Pulmonary artery endothelial cell (primary cell): ENCODE data around the gene CNPY2. TPM values are rescaled to one million over a fixed set of nuclear protein-coding genes. Genes with fewer than 3 reads are reported as not detected.
"Not testable (repeated sequence)": the region's sequence is repeated elsewhere in the genome, so short reads cannot be mapped to it uniquely, and the experiment has no call there.

Experiments
- DNase-seq: peaks from one replicate; pipeline ENCODE4 v3.0.0-alpha.2; 2011; ENCODE audit warnings: low read depth, low spot score
- total RNA-seq: library from RNA; depleted of rRNA; stranded (reverse); fragments of >200 nt; gene quantifications from 2 replicates; pipeline ENCODE4 v1.2.3, GENCODE V29; 2014

CNPY2 gene
- total RNA-seq: 73.1 and 82.8 TPM in 2 replicates

- peak; percentile 90 for DNase-seq
These were observed at the start of gene CNPY2 for GRCh38 chr12:56315622-56316473. Gene CNPY2 (minus strand): TSS chr12:56315988. CDS start chr12:56315217, 771 bp downstream.

- no peak for DNase-seq
These were observed 46.6 kb upstream of the CNPY2 start, which contains the start of gene APOF for GRCh38 chr12:56362130-56363059. Gene APOF (minus strand): TSS chr12:56362857. CDS start chr12:56362745, 112 bp downstream.

- DNase-seq: no peak
These were observed 45.8 kb upstream of the CNPY2 start for GRCh38 chr12:56361487-56362129.

- peak; percentile 99 for DNase-seq
These were observed 44.3 kb upstream of the CNPY2 start, which contains the start of gene STAT2 for GRCh38 chr12:56359851-56360767. Gene STAT2 (minus strand): TSS chr12:56360107. CDS start chr12:56356571, 3,536 bp downstream.

GRCh38 chr12:56358836-56359532, 43.2 kb upstream of the CNPY2 start:
- no peak for DNase-seq

GRCh38 chr12:56351325-56351724, 35.5 kb upstream of the CNPY2 start:
- no peak for DNase-seq

- no peak for DNase-seq
These were observed 34.9 kb upstream of the CNPY2 start for GRCh38 chr12:56350662-56351061.

GRCh38 chr12:56348776-56349175, 33.0 kb upstream of the CNPY2 start:
- DNase-seq: no peak

- not testable (repeated sequence) for DNase-seq
These were observed 31.5 kb upstream of the CNPY2 start for GRCh38 chr12:56347255-56347654.

- DNase-seq: no peak
These were observed 30.9 kb upstream of the CNPY2 start for GRCh38 chr12:56346675-56347074.

- DNase-seq: not testable (repeated sequence)
These were observed 26.5 kb upstream of the CNPY2 start for GRCh38 chr12:56342290-56342689.

- DNase-seq: no peak
These were observed 25.8 kb upstream of the CNPY2 start for GRCh38 chr12:56341616-56342015.

- DNase-seq: no peak
These were observed 23.3 kb upstream of the CNPY2 start for GRCh38 chr12:56339158-56339422.

- no peak for DNase-seq
These were observed 22.7 kb upstream of the CNPY2 start, which contains the start of gene IL23A for GRCh38 chr12:56338308-56339157. Gene IL23A (plus strand): TSS chr12:56338884. CDS start chr12:56339045, 161 bp downstream.

GRCh38 chr12:56337753-56338251, 22.0 kb upstream of the CNPY2 start:
- DNase-seq: no peak

GRCh38 chr12:56336361-56337167, 20.8 kb upstream of the CNPY2 start:
- no peak for DNase-seq

- not testable (repeated sequence) for DNase-seq
These were observed 19.7 kb upstream of the CNPY2 start for GRCh38 chr12:56335527-56335926.

GRCh38 chr12:56334490-56334793, 18.7 kb upstream of the CNPY2 start:
- DNase-seq: no peak
